Measurements from ENCODE around the gene POLD4. TPM values are rescaled to one million over a fixed set of nuclear protein-coding genes. Genes with fewer than 3 reads are reported as not detected.

Gene POLD4
- total and polyA plus RNA-seq, 12 donors: 30.4 to 214 (median 43.5) TPM

DNA sequence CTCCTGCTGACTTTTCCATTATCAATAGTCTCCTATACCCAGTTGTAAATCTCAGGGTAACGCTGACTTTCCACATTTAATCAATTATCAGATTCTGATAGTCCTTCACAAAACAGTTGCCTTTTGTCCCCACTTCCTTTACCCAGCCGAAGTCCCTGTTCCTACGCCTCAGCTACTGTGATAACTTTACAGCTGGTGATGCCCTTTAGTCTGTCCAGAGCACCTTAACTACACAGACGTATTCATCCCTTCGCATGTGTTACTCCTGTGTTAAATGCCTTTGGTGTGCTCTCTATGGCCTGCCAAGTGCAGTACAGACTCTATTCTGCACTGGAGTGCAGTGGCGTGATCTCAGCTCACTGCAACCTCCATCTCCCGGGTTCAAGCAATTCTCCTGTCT lies 29.8 kb downstream of the POLD4 start:
- intact Hi-C loops (cut with DNase I): no loop called here
- ATAC-seq (no peak), DNase-seq (no peak)
- Histone ChIP-seq H3K36me3 (peaks cover 0 to 11% (median 0%) of the 10 kb centered on the region in 9 donors), H3K9me3 (no peaks in the 10 kb centered on the region), H3K27ac (no peak overlapping the region), H3K4me1 (peaks cover under 1 to 9% (median 6%) of the 10 kb centered on the region in 9 donors), H3K27me3 (no peaks in the 10 kb centered on the region), H3K4me3 (no peak overlapping the region)
- TF ChIP-seq, protein P1, sequence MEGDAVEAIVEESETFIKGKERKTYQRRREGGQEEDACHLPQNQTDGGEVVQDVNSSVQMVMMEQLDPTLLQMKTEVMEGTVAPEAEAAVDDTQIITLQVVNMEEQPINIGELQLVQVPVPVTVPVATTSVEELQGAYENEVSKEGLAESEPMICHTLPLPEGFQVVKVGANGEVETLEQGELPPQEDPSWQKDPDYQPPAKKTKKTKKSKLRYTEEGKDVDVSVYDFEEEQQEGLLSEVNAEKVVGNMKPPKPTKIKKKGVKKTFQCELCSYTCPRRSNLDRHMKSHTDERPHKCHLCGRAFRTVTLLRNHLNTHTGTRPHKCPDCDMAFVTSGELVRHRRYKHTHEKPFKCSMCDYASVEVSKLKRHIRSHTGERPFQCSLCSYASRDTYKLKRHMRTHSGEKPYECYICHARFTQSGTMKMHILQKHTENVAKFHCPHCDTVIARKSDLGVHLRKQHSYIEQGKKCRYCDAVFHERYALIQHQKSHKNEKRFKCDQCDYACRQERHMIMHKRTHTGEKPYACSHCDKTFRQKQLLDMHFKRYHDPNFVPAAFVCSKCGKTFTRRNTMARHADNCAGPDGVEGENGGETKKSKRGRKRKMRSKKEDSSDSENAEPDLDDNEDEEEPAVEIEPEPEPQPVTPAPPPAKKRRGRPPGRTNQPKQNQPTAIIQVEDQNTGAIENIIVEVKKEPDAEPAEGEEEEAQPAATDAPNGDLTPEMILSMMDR (IDR thresholded peaks at IDR 0.05): no peak
- WGBS, 2 donors: 86 to 90% methylated on average over 7 of the region's 7 CpGs

DNA sequence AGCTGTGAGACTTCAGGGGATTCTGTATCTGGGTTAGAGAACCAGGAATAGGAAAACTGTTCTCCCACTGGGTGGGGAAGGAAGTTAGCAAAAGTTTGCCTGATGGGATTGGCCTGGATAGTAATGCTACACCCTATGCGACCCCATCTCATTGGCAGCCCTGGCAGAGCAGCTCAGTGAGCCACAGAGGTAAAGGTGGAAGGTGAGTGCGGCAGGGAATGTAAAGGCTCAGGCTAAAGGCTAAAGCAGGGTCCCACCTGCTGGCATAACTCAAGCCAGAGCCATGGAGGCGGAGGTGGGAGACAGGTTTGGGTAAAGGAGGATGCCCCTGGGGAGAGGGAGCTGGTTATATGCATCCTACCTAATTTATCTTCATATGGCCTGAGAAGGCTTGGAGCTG lies 31.3 kb downstream of the POLD4 start:
- intact Hi-C loops (cut with DNase I): no loop called here
- DNase-seq (no peak), ATAC-seq (no peak)
- H3K27me3 ChIP-seq: no peaks in the 10 kb centered on the region
- H3K9me3 ChIP-seq: no peaks in the 10 kb centered on the region
- 96 to 97% methylated on average over 3 of the region's 3 CpGs for WGBS, 2 donors
- TF ChIP-seq, protein P1 (IDR thresholded peaks at IDR 0.05): no peak
- H3K4me3 ChIP-seq: no peak overlapping the region
- H3K36me3 ChIP-seq: peaks cover 0 to 11% (median 0%) of the 10 kb centered on the region in 9 donors
- H3K27ac ChIP-seq: no peak overlapping the region
- H3K4me1 ChIP-seq: peaks cover 4 to 15% (median 12%) of the 10 kb centered on the region in 9 donors

DNA sequence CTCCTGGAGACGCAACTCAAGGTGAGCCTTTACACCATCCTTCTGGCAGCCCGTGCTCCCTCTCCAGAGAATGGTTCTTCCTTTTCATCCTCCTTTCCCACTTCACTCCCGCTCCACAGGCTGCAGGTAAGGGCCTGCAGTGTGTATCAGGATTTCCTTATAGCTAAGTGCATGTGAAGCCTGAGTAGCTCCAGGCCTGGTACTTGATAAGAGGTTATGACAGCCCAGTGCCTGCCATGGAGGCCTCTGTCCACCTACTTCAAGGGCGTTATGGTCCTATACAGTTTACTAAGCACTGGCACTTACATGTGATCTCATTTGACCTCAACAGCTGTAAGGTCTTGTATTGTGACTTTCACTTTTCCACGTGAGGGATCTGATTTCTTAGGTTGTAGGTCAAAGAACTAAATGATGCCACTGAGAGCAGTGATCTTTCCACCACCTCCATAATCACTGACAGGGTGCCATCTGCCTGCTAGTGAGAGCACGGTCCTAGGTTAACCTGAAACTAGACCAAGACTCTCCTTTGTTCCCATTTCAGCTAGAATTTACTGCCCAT lies 32.0 kb downstream of the POLD4 start:
- no peak for DNase-seq
- 83 to 86% methylated on average over 6 of the region's 6 CpGs for WGBS, 2 donors
- Histone ChIP-seq H3K9me3 (no peaks in the 10 kb centered on the region), H3K4me3 (no peak overlapping the region), H3K36me3 (peaks cover 0 to 11% (median 0%) of the 10 kb centered on the region in 9 donors), H3K4me1 (peaks cover 4 to 22% (median 16%) of the 10 kb centered on the region in 9 donors), H3K27me3 (no peaks in the 10 kb centered on the region), H3K27ac (no peak overlapping the region)
- TF ChIP-seq, protein P1 (IDR thresholded peaks at IDR 0.05): no peak
- intact Hi-C loops (cut with DNase I): no loop called here
- no peak for ATAC-seq

DNA sequence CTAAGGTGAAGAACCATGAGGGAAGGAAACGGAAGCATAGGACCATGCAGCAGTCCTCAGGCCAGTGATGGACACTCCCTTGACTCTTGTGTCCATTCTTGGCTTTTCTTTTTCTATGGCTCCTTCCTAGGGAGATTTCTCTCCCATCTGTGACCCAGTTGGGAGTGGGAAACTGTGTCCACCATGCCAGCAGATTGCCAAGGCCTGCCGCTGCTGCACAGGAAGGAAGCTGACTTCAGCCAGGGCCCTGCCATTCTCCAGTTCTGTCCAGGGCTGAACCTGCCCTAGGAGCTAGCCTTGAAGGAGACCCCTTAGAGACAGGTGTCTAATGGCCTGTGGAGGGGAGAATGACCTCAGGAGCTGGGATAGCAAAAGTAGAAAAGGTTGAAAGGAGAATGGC lies 32.7 kb downstream of the POLD4 start:
- Histone ChIP-seq H3K9me3 (no peaks in the 10 kb centered on the region), H3K4me3 (no peak overlapping the region), H3K27me3 (no peaks in the 10 kb centered on the region), H3K4me1 (peaks cover 4 to 23% (median 17%) of the 10 kb centered on the region in 9 donors), H3K27ac (no peak overlapping the region), H3K36me3 (peaks cover 0 to 11% (median 0%) of the 10 kb centered on the region in 9 donors)
- 90 to 91% methylated on average over 2 of the region's 2 CpGs for WGBS, 2 donors
- DNase-seq (no peak), ATAC-seq (no peak)
- TF ChIP-seq, protein P1 (IDR thresholded peaks at IDR 0.05): no peak
- intact Hi-C loops (cut with DNase I): no loop called here
